ENCODE data around the gene FCSK.

Gene FCSK

DNA sequence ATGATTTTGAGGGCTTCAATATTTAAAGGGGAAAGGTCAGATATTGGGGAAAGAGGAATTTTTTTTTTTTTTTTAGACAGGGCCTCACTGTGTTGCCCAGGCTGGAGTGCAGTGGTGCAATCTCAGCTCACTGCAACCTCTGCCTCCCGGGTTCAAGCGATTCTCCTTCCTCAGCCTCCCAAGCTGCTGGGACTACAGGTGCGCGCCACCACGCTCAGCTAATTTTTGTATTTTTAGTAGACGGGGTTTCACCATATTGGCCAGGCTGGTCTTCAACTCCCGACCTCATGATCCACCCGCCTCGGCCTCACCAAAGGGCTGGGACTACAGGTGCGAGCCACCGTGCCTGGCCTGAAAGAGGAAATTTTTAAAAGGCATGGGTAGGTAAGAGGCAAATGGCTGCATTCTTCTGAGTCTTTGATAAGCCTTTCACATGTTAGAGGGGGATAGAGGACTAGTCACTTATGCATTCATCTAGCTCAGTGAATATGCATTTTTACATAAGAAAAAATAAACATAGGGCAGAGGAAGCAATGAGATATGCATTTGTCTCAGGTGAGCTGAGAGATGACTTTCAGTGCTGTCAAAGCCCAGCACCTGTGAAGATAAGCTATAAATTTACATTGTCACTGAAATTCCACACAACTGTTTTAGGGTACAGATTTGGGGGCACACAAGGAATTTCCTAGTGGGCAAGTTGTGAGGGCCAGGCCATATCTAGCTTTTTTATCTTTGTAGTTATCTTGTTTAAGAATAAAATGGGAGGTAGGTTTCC, 1.1 kb upstream of the FCSK start:
- DNase-seq (ENCODE audit: low read depth, low spot score): no peak

DNA sequence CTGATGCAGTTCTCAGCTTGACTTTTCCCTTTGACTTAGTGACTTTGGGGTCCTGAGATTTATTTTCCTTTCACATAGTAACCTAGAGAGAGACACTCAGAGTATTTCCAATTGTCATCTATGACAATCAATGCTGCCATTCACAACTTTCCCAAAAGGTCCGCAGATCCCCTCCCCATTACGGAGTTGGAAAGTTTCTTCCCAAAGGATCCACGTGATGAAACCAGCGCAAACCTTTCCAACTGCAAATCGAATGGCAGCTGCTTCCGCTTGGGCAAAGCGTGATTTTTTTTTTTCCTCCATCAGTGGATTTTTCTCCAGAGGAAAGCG, 538 bp upstream of the FCSK start:
- DNase-seq (ENCODE audit: low read depth, low spot score): no peak

DNA sequence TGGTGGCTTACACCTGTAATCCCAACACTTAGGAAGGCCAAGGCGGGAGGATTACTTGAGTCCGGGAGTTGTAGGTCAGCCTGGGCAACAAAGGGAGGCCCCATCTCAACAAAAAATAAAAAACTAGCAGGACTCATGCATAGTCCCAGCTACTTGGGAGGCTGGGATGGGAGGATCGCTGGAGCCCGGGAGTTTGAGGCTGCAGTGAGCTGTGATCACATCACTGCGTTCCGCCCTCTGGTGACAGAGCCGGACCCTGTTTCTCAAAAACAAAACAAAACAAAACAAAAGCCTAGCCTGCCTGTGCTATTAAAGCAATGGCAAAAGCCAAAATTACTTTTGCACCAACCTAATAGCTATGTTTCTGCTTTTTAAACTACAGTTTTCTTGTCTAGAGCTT, 1.5 kb downstream of the FCSK start:
- no peak for DNase-seq (ENCODE audit: low read depth, low spot score)

DNA sequence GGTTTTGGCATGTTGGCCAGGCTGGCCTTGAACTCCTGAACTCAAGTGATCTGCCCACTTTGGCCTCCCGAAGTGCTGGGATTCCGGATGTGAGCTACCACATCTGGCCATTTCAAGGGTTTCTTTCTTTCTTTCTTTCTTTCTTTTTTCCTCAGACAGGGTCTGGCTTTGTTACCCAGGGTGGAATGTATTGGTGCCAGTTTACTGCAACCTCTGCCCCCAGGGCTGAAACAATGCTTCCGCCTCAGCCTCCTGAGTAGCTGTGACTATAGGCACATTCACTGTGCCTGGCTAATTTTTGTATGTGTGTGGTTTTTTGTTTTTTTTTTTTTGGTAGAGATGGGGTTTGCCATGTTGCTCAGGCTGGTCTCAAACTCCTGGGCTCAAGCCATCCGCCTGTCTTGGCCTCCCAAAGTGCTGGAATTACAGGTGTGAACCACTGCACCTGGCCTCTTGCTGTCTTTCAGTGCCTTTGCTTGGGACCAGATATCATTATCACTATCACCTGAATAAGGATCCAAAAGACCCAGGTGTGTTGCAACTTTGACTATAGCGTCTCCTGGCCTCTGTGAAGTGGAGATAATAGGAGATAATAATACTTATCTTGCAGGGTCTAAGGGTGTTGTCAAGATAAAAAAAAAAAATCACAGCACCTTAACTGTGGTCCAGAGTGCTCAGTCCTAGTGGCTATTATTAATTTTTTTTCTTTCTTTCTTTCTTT, 3.2 kb downstream of the FCSK start:
- DNase-seq (ENCODE audit: low read depth, low spot score): no peak

DNA sequence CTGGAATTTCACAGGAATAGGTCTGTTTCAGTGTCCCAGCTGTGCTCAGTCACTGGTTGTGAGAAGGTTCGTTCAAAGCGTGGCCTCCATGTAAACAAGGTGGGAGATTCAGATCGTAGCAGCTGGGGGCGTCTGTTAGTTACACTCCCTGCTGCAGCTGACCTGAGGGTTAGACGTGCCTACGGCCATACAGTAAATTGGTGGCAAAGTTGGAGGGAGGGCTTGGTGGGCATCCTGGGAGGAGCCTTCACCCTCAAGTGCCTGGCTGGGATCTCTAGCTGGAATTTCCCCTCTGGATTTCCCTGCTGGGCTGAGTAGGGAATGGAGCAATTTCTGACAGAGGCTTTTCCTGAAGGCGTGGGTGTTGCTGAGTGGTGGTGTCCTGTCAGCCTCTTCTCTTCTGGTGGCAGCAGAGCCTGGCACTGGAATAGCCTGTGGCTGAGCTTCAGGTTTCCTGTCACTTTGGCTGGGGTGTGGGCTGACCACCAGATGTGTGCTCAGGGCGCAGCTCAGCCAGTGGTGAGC, 6.4 kb downstream of the FCSK start:
- DNase-seq (ENCODE audit: low read depth, low spot score): no peak

DNA sequence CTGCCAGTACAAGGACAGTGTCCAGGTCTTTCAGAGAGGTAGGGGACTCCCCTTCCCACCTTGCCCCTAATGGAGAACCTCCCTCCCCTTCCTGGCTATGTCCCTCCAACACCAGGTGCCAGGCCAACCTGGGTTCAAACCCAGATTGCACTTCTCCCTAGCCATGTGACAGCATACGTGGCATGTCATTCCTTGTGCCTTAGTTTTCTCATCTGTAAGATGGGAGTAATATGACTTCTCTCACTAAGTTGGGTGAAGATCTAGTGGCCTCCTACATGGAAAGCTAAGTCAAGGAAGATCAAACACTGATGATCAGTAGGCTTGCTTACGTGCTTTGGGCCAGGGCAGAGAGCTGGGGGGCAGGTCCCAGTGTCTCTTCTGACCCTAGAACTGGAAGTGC, 8.8 kb downstream of the FCSK start:
- no peak for DNase-seq (ENCODE audit: low read depth, low spot score)

DNA sequence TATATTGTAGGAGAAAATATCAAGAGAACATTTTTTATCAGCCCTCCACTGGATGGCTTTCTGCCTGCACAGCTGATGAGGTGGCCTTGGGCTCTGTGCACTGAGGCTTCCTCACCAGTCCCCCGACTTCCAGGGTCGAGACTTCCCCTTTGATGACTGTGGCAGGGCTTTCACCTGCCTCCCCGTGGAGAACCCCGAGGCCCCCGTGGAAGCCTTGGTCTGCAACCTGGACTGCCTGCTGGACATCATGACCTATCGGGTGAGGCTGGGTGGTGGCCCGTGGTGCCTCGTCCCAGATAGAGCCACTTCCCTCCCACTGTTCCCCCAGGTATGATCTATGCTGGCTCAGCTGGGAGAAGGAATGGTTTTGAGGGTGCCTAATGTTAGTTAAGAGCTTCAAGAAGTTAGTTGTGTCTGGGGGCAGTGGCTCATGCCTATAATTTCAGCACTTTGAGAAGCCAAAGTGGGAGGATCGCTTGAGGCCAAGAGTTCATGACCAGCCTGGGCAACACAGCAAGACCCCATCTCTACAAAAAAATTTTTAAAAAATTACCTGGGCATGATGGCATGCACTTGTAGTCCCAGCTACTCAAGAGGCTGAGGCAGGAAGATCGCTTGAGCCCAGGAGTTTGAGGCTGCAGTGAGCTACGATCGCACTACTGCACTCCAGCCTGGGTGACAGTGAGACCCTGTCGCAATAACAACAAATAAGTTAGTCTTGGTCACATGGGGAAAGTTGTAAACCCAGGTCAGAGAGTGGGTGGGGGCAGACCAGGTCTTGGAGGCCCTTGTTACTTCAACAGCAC, 11.8 kb downstream of the FCSK start:
- no peak for DNase-seq (ENCODE audit: low read depth, low spot score)

DNA sequence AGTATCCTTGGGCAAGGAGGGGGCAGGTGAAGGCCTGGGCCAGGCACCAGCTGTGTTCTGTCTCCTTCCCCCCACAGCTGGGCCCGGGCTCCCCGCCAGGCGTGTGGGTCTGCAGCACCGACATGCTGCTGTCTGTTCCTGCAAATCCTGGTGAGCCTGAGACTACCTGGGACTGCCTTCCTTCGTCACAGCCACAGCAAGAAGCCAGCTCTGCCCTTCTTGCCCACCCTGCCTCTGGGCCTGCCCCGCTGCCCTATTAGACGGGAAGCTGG, 12.3 kb downstream of the FCSK start:
- DNase-seq (ENCODE audit: low read depth, low spot score): no peak

DNA sequence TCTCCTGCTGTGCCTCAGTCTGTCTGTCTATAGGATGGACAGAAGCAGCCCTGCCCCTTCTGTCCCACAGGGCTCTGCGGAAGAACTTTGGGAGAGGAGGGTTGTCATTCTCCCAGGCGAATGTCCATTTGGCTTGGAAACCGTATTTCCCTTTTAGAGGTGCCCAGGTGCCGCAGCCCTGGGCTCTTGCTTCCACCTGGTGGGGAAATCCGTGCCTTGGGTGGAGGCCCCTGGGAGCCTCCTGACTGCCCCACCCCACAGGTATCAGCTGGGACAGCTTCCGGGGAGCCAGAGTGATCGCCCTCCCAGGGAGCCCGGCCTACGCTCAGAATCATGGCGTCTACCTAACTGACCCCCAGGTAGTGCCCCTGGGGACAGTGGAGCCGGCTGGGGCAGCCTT, 12.7 kb downstream of the FCSK start:
- no peak for DNase-seq (ENCODE audit: low read depth, low spot score)

DNA sequence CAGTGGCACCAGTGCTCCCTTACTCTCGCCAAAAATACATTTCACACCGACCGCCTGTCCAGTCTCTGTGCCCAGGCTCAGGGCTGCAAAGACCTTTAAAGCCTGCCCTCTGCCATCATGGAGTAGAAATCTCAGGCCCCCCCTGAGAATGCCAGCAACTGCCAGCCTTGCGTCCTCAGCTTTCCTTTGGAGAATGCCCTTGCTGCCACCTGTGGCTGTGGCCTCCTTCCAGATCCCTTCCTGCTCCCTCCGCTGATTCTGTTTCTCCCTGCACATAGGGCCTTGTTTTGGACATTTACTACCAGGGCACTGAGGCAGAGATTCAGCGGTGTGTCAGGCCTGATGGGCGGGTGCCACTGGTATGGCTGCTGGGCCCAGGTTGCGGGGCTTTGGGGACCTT, 13.2 kb downstream of the FCSK start:
- DNase-seq (ENCODE audit: low read depth, low spot score): no peak

DNA sequence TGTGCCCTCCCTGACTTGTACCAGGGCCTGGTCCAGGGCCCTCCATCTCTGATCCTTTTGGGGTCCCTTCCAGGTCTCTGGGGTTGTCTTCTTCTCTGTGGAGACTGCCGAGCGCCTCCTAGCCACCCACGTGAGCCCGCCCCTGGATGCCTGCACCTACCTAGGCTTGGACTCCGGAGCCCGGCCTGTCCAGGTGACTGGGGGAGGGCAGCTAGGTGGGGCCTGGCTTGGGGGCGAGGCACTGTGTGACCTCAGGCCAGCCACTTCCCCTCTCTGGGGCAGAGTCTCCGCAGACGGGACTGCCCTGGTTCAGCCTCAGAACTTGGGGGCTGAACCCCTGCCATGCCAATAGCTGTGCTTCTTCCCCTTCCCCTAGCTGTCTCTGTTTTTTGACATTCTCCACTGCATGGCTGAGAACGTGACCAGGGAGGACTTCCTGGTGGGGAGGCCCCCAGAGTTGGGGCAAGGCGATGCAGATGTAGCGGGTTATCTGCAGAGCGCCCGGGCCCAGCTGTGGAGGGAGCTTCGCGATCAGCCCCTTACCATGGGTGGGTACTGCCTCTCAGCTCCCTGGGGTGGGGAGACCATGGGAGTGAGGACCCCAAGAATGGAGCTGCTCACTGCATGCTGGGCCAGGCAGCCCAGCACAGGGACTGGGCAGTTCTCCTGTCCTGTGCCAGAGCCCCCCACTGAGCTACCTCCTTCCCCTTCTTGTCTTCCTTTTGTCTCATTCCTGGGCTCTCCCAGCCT, 14.6 kb downstream of the FCSK start:
- DNase-seq (ENCODE audit: low read depth, low spot score): no peak

DNA sequence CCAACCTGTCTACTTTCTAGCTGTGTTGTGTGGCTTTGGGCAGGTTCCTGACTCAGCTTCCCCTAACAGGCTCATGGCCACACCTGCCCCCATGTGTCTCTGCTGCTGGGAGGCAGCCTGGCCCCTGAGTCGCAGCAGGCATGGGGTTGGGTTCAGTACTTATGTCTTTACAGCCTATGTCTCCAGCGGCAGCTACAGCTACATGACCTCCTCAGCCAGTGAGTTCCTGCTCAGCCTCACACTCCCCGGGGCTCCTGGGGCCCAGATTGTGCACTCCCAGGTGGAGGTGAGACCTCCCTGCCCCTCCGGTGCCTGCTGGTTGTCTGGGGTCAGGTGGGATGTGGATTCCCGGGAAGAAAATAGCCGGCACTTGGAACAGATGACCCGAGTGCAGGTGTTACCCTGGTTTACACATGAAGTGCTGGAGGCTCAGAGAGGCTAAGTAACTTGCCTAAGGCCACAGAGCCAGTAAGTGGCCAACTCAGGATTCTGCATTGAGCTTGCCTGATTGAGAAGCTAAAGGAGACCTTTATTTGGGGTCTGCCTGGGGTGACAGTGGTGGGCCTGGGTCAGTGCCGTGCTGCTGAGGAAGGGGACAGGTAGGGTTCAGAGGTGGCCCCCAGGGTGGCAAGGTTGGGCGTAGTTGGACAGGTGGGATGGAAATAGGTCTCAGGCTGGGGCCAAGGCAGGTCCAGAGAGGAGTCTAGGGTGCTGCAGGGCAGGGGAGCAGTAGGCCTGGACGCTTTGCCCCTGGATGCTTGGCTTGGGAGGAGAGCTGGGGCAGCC, 15.9 kb downstream of the FCSK start:
- DNase-seq (ENCODE audit: low read depth, low spot score): no peak

DNA sequence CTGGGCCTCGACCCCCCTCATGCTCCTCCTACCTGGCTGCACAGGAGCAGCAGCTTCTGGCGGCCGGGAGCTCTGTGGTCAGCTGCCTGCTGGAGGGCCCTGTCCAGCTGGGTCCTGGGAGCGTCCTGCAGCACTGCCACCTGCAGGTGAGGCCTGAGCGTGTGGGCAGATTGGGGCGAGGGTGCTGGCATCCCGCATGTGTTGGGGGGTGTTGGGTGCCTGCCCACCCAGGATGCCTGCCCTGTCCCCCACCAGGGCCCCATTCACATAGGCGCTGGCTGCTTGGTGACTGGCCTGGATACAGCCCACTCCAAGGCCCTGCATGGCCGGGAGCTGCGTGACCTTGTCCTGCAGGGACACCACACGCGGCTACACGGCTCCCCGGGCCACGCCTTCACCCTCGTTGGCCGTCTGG, 16.5 kb downstream of the FCSK start:
- DNase-seq (ENCODE audit: low read depth, low spot score): peak; percentile 66

DNA sequence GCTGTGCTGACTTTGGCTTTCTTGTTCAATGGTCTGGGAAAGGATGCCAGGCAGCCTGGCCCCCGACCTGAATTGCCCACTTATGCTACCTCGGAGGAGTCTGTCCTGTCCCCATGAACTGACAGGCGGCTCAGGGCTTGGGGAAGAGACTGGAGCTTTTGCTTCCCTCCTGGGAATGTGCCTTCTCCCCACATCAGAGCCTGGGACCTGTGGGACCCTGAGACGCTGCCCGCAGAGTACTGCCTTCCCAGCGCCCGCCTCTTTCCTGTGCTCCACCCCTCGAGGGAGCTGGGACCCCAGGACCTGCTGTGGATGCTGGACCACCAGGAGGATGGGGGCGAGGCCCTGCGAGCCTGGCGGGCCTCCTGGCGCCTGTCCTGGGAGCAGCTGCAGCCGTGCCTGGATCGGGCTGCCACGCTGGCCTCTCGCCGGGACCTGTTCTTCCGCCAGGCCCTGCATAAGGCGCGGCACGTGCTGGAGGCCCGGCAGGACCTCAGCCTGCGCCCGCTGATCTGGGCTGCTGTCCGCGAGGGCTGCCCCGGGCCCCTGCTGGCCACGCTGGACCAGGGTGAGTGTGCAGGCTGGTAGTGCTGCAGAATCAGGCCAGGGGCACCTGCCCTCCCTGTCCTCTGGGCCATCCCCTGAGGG, 18.5 kb downstream of the FCSK start:
- no peak for DNase-seq (ENCODE audit: low read depth, low spot score)

DNA sequence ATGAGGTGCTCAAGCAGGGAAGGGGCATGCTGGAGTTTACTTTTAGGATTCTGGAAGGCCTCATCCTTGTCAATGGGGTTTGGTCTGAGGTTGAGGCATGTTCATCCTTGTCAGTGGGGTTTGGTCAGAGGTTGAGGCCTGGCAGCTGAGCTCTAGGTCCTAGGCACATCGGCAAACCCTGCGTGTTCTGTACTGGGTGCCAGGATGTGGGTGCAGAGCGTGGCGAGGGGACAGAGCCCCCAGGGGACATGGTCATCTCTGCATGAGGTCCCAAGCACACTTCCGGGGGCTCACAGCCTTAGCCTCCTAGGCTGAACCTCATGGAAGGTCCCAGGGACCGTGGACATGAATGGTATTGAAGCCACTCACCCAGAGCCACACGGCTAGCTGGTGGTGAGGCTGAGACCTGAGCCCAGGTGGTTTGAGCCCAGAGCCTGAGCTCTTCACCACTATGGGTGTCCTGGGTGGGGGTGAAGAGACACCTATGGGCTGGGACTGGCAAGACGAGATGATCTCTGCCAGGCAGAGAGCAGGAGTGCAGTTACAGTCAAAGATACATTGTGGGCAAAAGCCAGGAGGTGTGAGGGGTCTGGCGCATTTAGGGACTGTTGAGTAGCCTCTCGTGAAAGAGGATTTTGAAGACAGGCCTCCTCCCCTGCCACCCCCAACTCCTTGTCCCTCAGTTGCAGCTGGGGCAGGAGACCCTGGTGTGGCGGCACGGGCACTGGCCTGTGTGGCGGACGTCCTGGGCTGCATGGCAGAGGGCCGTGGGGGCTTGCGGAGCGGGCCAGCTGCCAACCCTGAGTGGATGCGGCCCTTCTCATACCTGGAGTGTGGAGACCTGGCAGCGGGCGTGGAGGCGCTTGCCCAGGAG, 19.3 kb downstream of the FCSK start:
- DNase-seq (ENCODE audit: low read depth, low spot score): no peak

DNA sequence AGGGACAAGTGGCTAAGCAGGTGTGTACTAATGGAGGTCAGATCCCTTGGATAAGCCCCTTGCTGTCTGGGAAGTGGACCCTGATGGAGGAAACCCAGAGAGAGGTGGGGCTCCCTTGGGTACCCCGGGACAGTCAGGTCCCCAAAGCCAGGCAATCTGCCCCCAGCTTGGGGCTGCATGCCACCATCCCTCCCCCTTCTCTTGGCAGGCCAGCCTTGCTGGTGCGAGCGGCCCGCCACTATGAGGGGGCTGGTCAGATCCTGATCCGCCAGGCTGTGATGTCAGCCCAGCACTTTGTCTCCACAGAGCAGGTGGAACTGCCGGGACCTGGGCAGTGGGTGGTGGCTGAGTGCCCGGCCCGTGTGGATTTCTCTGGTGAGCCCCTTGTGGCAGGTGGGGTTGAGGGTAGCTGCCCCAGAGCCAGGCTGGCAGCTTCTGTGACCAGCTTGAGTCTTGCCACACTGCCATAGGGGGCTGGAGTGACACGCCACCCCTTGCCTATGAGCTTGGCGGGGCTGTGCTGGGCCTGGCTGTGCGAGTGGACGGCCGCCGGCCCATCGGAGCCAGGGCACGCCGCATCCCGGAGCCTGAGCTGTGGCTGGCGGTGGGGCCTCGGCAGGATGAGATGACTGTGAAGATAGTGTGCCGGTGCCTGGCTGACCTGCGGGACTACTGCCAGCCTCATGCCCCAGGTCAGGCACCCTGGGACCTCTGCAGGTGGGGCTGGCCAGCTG, 20.1 kb downstream of the FCSK start:
- no peak for DNase-seq (ENCODE audit: low read depth, low spot score)

DNA sequence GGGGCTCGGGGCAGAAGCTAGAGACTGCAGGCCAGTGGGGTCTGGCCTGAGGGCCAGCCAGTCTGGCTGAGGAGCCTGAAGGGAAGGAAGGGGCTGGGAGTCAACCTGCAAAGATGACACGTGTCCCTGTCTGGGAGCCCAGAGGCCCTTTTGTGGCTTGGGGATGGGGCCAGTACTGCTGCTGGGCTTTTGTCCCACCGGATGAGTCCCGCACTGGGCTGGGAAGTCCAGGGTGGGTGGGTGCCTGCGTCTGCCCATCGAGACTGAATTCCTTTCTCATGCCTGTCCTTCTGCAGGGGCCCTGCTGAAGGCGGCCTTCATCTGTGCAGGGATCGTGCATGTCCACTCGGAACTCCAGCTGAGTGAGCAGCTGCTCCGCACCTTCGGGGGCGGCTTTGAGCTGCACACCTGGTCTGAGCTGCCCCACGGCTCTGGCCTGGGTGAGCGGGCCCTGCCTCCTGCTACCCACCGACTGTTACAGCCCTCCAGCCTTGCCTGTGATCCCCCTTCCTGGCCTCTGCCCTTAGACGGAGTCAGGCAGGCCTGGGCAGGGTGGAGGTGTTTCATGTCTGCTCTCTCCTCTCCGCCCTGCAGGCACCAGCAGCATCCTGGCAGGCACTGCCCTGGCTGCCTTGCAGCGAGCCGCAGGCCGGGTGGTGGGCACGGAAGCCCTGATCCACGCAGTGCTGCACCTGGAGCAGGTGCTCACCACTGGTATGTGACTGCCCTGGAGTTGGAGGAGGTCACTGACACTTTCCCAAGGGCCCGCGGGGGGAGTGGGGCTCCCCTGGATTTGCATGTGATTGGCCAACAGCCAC, 20.9 kb downstream of the FCSK start:
- DNase-seq (ENCODE audit: low read depth, low spot score): no peak
